ENCODE results near the gene MVD. TPM values are rescaled to one million over a fixed set of nuclear protein-coding genes. Genes with fewer than 3 reads are reported as not detected.

Gene MVD
- total RNA-seq, 1 donor from 2014 or later = 102 TPM

GRCh38 chr16:88680554-88681083 lies 17.7 kb upstream of the MVD start:
- no peak overlapping the region for H3K4me3 ChIP-seq (ENCODE audit: low read depth, low read length)
- no peak for TF ChIP-seq CTCF (IDR thresholded peaks at IDR 0.05; ENCODE audit: insufficient read depth, low read length, poor library complexity, severe bottlenecking)
- DNase-seq (ENCODE audit: low read depth) = no peak
- H3K36me3 ChIP-seq (ENCODE audit: control insufficient read depth, insufficient read depth, low read length) = no peaks in the 10 kb centered on the region
- H3K27me3 ChIP-seq (ENCODE audit: control insufficient read depth, insufficient read depth, low read length) = peaks cover 33% of the 10 kb centered on the region

- DNase-seq (ENCODE audit: low read depth) = no peak
- no peak overlapping the region for H3K4me3 ChIP-seq (ENCODE audit: low read depth, low read length)
- no peaks in the 10 kb centered on the region for H3K36me3 ChIP-seq (ENCODE audit: control insufficient read depth, insufficient read depth, low read length)
- H3K27me3 ChIP-seq (ENCODE audit: control insufficient read depth, insufficient read depth, low read length) = peaks cover 18% of the 10 kb centered on the region
- TF ChIP-seq CTCF (IDR thresholded peaks at IDR 0.05; ENCODE audit: insufficient read depth, low read length, poor library complexity, severe bottlenecking) = no peak
These were observed 15.5 kb upstream of the MVD start for GRCh38 chr16:88678224-88678979.

- DNase-seq (ENCODE audit: low read depth) = no peak
- Histone ChIP-seq H3K27me3 (ENCODE audit: control insufficient read depth, insufficient read depth, low read length) (peaks cover 18% of the 10 kb centered on the region), H3K4me3 (ENCODE audit: low read depth, low read length) (no peak overlapping the region), H3K36me3 (ENCODE audit: control insufficient read depth, insufficient read depth, low read length) (no peaks in the 10 kb centered on the region)
- TF ChIP-seq CTCF (IDR thresholded peaks at IDR 0.05; ENCODE audit: insufficient read depth, low read length, poor library complexity, severe bottlenecking) = no peak
These were observed 14.8 kb upstream of the MVD start for GRCh38 chr16:88677721-88678120.

GRCh38 chr16:88676502-88677242 lies 13.8 kb upstream of the MVD start:
- no peak for DNase-seq (ENCODE audit: low read depth)
- no peak for TF ChIP-seq CTCF (IDR thresholded peaks at IDR 0.05; ENCODE audit: insufficient read depth, low read length, poor library complexity, severe bottlenecking)
- no peaks in the 10 kb centered on the region for H3K36me3 ChIP-seq (ENCODE audit: control insufficient read depth, insufficient read depth, low read length)
- no peak overlapping the region for H3K4me3 ChIP-seq (ENCODE audit: low read depth, low read length)
- H3K27me3 ChIP-seq (ENCODE audit: control insufficient read depth, insufficient read depth, low read length) = peaks cover 13% of the 10 kb centered on the region

GRCh38 chr16:88673716-88674379 lies 11.0 kb upstream of the MVD start:
- H3K36me3 ChIP-seq (ENCODE audit: control insufficient read depth, insufficient read depth, low read length) = no peaks in the 10 kb centered on the region
- DNase-seq (ENCODE audit: low read depth) = no peak
- TF ChIP-seq CTCF (IDR thresholded peaks at IDR 0.05; ENCODE audit: insufficient read depth, low read length, poor library complexity, severe bottlenecking) = no peak
- H3K27me3 ChIP-seq (ENCODE audit: control insufficient read depth, insufficient read depth, low read length) = peaks cover 7% of the 10 kb centered on the region
- no peak overlapping the region for H3K4me3 ChIP-seq (ENCODE audit: low read depth, low read length)
